HG03064 (cell line): ENCODE results near the gene RIBC1.
"Not testable (repeated sequence)": the region's sequence is repeated elsewhere in the genome, so short reads cannot be mapped to it uniquely, and the experiment has no call there.

Experiments
- ATAC-seq: cut with Tn5 transposase; IDR thresholded peaks from one replicate; pipeline ENCODE4 v1.9.1; 2021; ENCODE audit warnings: low read depth; ENCODE audit not compliant: unreplicated experiment

Gene RIBC1

GRCh38 chrX:53433651-53434639 is 11.3 kb downstream of the RIBC1 start, which contains the start of gene HSD17B10:
Gene HSD17B10 (minus strand): TSS chrX:53434370. CDS start chrX:53434345, 25 bp downstream.
- peak; percentile 89 for ATAC-seq

- peak; percentile 70 for ATAC-seq
Observed at GRCh38 chrX:53435997-53436396, 13.3 kb downstream of the RIBC1 start.

GRCh38 chrX:53437206-53437605 is 14.5 kb downstream of the RIBC1 start:
- ATAC-seq = no peak

- no peak for ATAC-seq
Observed at GRCh38 chrX:53438174-53438831, 15.6 kb downstream of the RIBC1 start.

GRCh38 chrX:53438832-53439230 is 16.2 kb downstream of the RIBC1 start:
- ATAC-seq = no peak

- no peak for ATAC-seq
Observed at GRCh38 chrX:53440101-53440500, 17.4 kb downstream of the RIBC1 start.

- no peak for ATAC-seq
Observed at GRCh38 chrX:53440621-53441517, 18.2 kb downstream of the RIBC1 start.

GRCh38 chrX:53441531-53442321 is 19.1 kb downstream of the RIBC1 start:
- no peak for ATAC-seq

GRCh38 chrX:53442322-53442631 is 19.6 kb downstream of the RIBC1 start:
- ATAC-seq = no peak

GRCh38 chrX:53445977-53446376 is 23.3 kb downstream of the RIBC1 start:
- no peak for ATAC-seq

- ATAC-seq = no peak
Observed at GRCh38 chrX:53447441-53447840, 24.8 kb downstream of the RIBC1 start.

- no peak for ATAC-seq
Observed at GRCh38 chrX:53449632-53450031, 27.0 kb downstream of the RIBC1 start.

GRCh38 chrX:53452812-53453211 is 30.1 kb downstream of the RIBC1 start:
- no peak for ATAC-seq

GRCh38 chrX:53456254-53456653 is 33.6 kb downstream of the RIBC1 start:
- no peak for ATAC-seq

- no peak for ATAC-seq
Observed at GRCh38 chrX:53458082-53458481, 35.4 kb downstream of the RIBC1 start.

GRCh38 chrX:53468659-53469058 is 46.0 kb downstream of the RIBC1 start:
- ATAC-seq = not testable (repeated sequence)

- ATAC-seq = no peak
Observed at GRCh38 chrX:53471346-53471745, 48.7 kb downstream of the RIBC1 start.

- ATAC-seq = no peak
Observed at GRCh38 chrX:53474707-53475106, 52.0 kb downstream of the RIBC1 start.

- no peak for ATAC-seq
Observed at GRCh38 chrX:53476371-53476770, 53.7 kb downstream of the RIBC1 start.

- ATAC-seq = no peak
Observed at GRCh38 chrX:53479301-53479700, 56.6 kb downstream of the RIBC1 start.
